WTC11 (cell line): Measurements from ENCODE around the gene SLC35A3. TPM values are rescaled to one million over a fixed set of nuclear protein-coding genes. Genes with fewer than 3 reads are reported as not detected.

Source experiments
- ATAC-seq: fragments of 200-7000 bp; cut with Tn5 transposase; 2 replicates; pipeline ENCODE4 v1.10.0; 2021; ENCODE audit warnings: mild to moderate bottlenecking, moderate library complexity
- CTCF ChIA-PET: fragments of 300-600 bp; sonication (Branson Sonifier 250); formaldehyde crosslinking; loops from one replicate; lab custom pipeline; 2021; ENCODE audit warnings: antibody characterized with exemption; lab: Charles Lee
- POLR2A ChIA-PET: fragments of 350-600 bp; sonication (Branson Sonifier 250); formaldehyde crosslinking; loops from one replicate; lab custom pipeline; 2021; ENCODE audit warnings: antibody characterized with exemption; lab: Charles Lee
- DNase-seq: peaks from one replicate; pipeline ENCODE4 v3.0.0; 2021; ENCODE audit warnings: low spot score
- H3K27ac Mint-ChIP-seq: 2 replicates; pipeline ENCODE4 v1.8.0; 2021; ENCODE audit warnings: mixed read lengths
- H3K27me3 Mint-ChIP-seq: 2 replicates; pipeline ENCODE4 v1.8.0; 2021; ENCODE audit warnings: low read depth, mild to moderate bottlenecking, moderate library complexity, mixed read lengths
- H3K36me3 Mint-ChIP-seq: 2 replicates; pipeline ENCODE4 v1.8.0; 2021; ENCODE audit warnings: mixed read lengths
- H3K4me1 Mint-ChIP-seq: 2 replicates; pipeline ENCODE4 v1.8.0; 2022; ENCODE audit warnings: mixed read lengths
- H3K4me3 Mint-ChIP-seq: 2 replicates; pipeline ENCODE4 v1.8.0; 2021; ENCODE audit warnings: mild to moderate bottlenecking, moderate library complexity, mixed read lengths
- H3K9me3 Mint-ChIP-seq: 2 replicates; pipeline ENCODE4 v1.8.0; 2021; ENCODE audit warnings: mixed read lengths
- AR ChIP-seq: fragments of 250-450 bp; sonication (Bioruptor Pico); IDR thresholded peaks from 2 replicates; pipeline ENCODE4 v1.9.0; 2021; ENCODE audit warnings: mild to moderate bottlenecking
- ATF3 ChIP-seq: sonication (generic); formaldehyde crosslinking; conservative IDR thresholded peaks from 2 replicates; pipeline ENCODE4 v1.8.1; 2022; ENCODE audit warnings: mild to moderate bottlenecking, missing genetic modification reagents
- EMX1 ChIP-seq: fragments of 250-450 bp; sonication (Bioruptor Pico); IDR thresholded peaks from 2 replicates; pipeline ENCODE4 v1.8.0; 2021; ENCODE audit warnings: mild to moderate bottlenecking
- FOXK1 ChIP-seq: sonication (generic); formaldehyde crosslinking; IDR thresholded peaks from 2 replicates; pipeline ENCODE4 v1.8.0; 2022; ENCODE audit warnings: mild to moderate bottlenecking, moderate library complexity, missing genetic modification reagents
- FOXP1 ChIP-seq: sonication (generic); formaldehyde crosslinking; IDR thresholded peaks from 2 replicates; pipeline ENCODE4 v1.8.0; 2022; ENCODE audit warnings: missing genetic modification reagents, mild to moderate bottlenecking, moderate library complexity, borderline replicate concordance
- GRHL2 ChIP-seq: fragments of 250-450 bp; sonication (Bioruptor Pico); IDR thresholded peaks from 2 replicates; pipeline ENCODE4 v1.8.0; 2022; ENCODE audit warnings: mild to moderate bottlenecking, moderate library complexity; ENCODE audit not compliant: insufficient replicate concordance, severe bottlenecking
- GTF2I ChIP-seq: fragments of 250-450 bp; sonication (Bioruptor Pico); conservative IDR thresholded peaks from 2 replicates; pipeline ENCODE4 v1.4.0; 2021; ENCODE audit warnings: mild to moderate bottlenecking
- IRF2 ChIP-seq: sonication (generic); formaldehyde crosslinking; IDR thresholded peaks from 2 replicates; pipeline ENCODE4 v1.8.0; 2022; ENCODE audit warnings: low read depth, missing genetic modification reagents, borderline replicate concordance
- NR3C1 ChIP-seq: sonication (generic); formaldehyde crosslinking; conservative IDR thresholded peaks from 2 replicates; pipeline ENCODE4 v1.8.1; 2023; ENCODE audit warnings: low read depth, mild to moderate bottlenecking, missing genetic modification reagents
- OVOL2 ChIP-seq: fragments of 250-450 bp; sonication (Bioruptor Pico); IDR thresholded peaks from 2 replicates; pipeline ENCODE4 v1.9.0; 2021; ENCODE audit warnings: mild to moderate bottlenecking, borderline replicate concordance
- PRRX2 ChIP-seq: fragments of 250-450 bp; sonication (Bioruptor Pico); IDR thresholded peaks from 2 replicates; pipeline ENCODE4 v1.8.0; 2021; ENCODE audit warnings: mild to moderate bottlenecking
- SP1 ChIP-seq: sonication (generic); formaldehyde crosslinking; conservative IDR thresholded peaks from 2 replicates; pipeline ENCODE4 v1.8.1; 2022; ENCODE audit warnings: missing genetic modification reagents
- TEAD1 ChIP-seq: sonication (generic); formaldehyde crosslinking; IDR thresholded peaks from 2 replicates; pipeline ENCODE4 v1.8.0; 2022; ENCODE audit warnings: mild to moderate bottlenecking, missing genetic modification reagents
- TP53 ChIP-seq: sonication (generic); formaldehyde crosslinking; IDR thresholded peaks from 2 replicates; pipeline ENCODE4 v1.8.1; 2023; ENCODE audit warnings: mild to moderate bottlenecking, missing genetic modification reagents
- ZBTB21 ChIP-seq: sonication (generic); formaldehyde crosslinking; IDR thresholded peaks from 2 replicates; pipeline ENCODE4 v1.8.1; 2023; ENCODE audit warnings: mild to moderate bottlenecking, missing genetic modification reagents, borderline replicate concordance
- ZNF138 ChIP-seq: sonication (generic); formaldehyde crosslinking; conservative IDR thresholded peaks from 2 replicates; pipeline ENCODE4 v1.8.1; 2022; ENCODE audit warnings: mild to moderate bottlenecking, moderate library complexity, missing genetic modification reagents
- ZNF219 ChIP-seq: sonication (generic); formaldehyde crosslinking; IDR thresholded peaks from 2 replicates; pipeline ENCODE4 v1.8.0; 2023; ENCODE audit warnings: missing genetic modification reagents, mild to moderate bottlenecking, borderline replicate concordance
- ZNF263 ChIP-seq: sonication (generic); formaldehyde crosslinking; IDR thresholded peaks from 2 replicates; pipeline ENCODE4 v1.8.1; 2022; ENCODE audit warnings: low read depth, mild to moderate bottlenecking, moderate library complexity, missing genetic modification reagents
- ZNF423 ChIP-seq: fragments of 250-450 bp; sonication (Bioruptor Pico); IDR thresholded peaks from 2 replicates; pipeline ENCODE4 v2.1.2; 2022; ENCODE audit warnings: mild to moderate bottlenecking, moderate library complexity
- ZNF671 ChIP-seq: fragments of 250-450 bp; sonication (Bioruptor Pico); IDR thresholded peaks from 2 replicates; pipeline ENCODE4 v1.8.0; 2021; ENCODE audit warnings: mild to moderate bottlenecking
- ZSCAN18 ChIP-seq: fragments of 250-450 bp; sonication (Bioruptor Pico); IDR thresholded peaks from 2 replicates; pipeline ENCODE4 v2.1.2; 2022; ENCODE audit warnings: mild to moderate bottlenecking, moderate library complexity
- total RNA-seq: library from RNA; stranded (reverse); gene quantifications from 3 replicates; pipeline ENCODE4 v1.2.3, GENCODE V29; 2021
- TF ChIP-seq, protein P1 (sequence below): sonication (generic); formaldehyde crosslinking; IDR thresholded peaks from 2 replicates; pipeline ENCODE4 v1.8.0; 2022; ENCODE audit warnings: mild to moderate bottlenecking, missing genetic modification reagents
- TF ChIP-seq, protein P2 (sequence below): sonication (generic); formaldehyde crosslinking; IDR thresholded peaks from 2 replicates; pipeline ENCODE4 v1.8.0; 2022; ENCODE audit warnings: missing genetic modification reagents

SLC35A3 gene
- total RNA-seq, 1 experiment from 2014 or later, result 14.5 TPM

GRCh38 chr1:100009458-100009857 is 39.7 kb downstream of the SLC35A3 start:
- DNase-seq, result no peak
- POLR2A ChIA-PET, result no interaction called here
- no peak for ATAC-seq
- no peak for TF ChIP-seq FOXP1
- no peak for TF ChIP-seq GTF2I (CRISPR knock-in tag)
- TF ChIP-seq IRF2 (CRISPR knock-in tag), result no peak
- TF ChIP-seq PRRX2 (CRISPR knock-in tag), result no peak
- TF ChIP-seq, protein P1, sequence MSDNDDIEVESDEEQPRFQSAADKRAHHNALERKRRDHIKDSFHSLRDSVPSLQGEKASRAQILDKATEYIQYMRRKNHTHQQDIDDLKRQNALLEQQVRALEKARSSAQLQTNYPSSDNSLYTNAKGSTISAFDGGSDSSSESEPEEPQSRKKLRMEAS (CRISPR knock-in tag), result no peak
- CTCF ChIA-PET, result no interaction called here
- Mint-ChIP-seq H3K27ac (no peak overlapping the region), H3K9me3 (no peaks in the 10 kb centered on the region), H3K36me3 (no peaks in the 10 kb centered on the region), H3K27me3 (no peaks in the 10 kb centered on the region), H3K4me1 (peaks cover 6% of the 10 kb centered on the region), H3K4me3 (no peak overlapping the region)

- ChIA-PET CTCF (interaction anchor here (0.6 kb wide), 1 partner anchor 197 kb away, joined by 3 read pairs; no protein-coding TSS in a partner anchor), POLR2A (no interaction called here)
- no peak for TF ChIP-seq OVOL2 (CRISPR knock-in tag)
- peaks cover 2% of the 10 kb centered on the region for H3K4me1 Mint-ChIP-seq
- H3K9me3 Mint-ChIP-seq, result no peaks in the 10 kb centered on the region
- no peak for ATAC-seq
- no peaks in the 10 kb centered on the region for H3K27me3 Mint-ChIP-seq
- no peak overlapping the region for H3K27ac Mint-ChIP-seq
- DNase-seq, result no peak
- H3K4me3 Mint-ChIP-seq, result no peak overlapping the region
- H3K36me3 Mint-ChIP-seq, result 0 out of 2 replicates have a peak, but pooled peaks cover 5% of the 10 kb centered on the region
Observed at GRCh38 chr1:100010804-100011203, 41.0 kb downstream of the SLC35A3 start.

- Mint-ChIP-seq H3K27me3 (no peaks in the 10 kb centered on the region), H3K4me3 (no peak overlapping the region), H3K4me1 (no peaks in the 10 kb centered on the region), H3K36me3 (0 out of 2 replicates have a peak, but pooled peaks cover 5% of the 10 kb centered on the region), H3K9me3 (no peaks in the 10 kb centered on the region), H3K27ac (no peak overlapping the region)
- ChIA-PET CTCF (no interaction called here), POLR2A (no interaction called here)
- ATAC-seq, result no peak
- TF ChIP-seq ZNF138 (CRISPR knock-in tag) (no peak), ZBTB21 (CRISPR knock-in tag) (no peak), TEAD1 (CRISPR knock-in tag) (no peak), NR3C1 (CRISPR knock-in tag) (no peak), GRHL2 (no peak), FOXK1 (no peak), ZSCAN18 (CRISPR knock-in tag) (no peak), ZNF423 (no peak)
- TF ChIP-seq, protein P2, sequence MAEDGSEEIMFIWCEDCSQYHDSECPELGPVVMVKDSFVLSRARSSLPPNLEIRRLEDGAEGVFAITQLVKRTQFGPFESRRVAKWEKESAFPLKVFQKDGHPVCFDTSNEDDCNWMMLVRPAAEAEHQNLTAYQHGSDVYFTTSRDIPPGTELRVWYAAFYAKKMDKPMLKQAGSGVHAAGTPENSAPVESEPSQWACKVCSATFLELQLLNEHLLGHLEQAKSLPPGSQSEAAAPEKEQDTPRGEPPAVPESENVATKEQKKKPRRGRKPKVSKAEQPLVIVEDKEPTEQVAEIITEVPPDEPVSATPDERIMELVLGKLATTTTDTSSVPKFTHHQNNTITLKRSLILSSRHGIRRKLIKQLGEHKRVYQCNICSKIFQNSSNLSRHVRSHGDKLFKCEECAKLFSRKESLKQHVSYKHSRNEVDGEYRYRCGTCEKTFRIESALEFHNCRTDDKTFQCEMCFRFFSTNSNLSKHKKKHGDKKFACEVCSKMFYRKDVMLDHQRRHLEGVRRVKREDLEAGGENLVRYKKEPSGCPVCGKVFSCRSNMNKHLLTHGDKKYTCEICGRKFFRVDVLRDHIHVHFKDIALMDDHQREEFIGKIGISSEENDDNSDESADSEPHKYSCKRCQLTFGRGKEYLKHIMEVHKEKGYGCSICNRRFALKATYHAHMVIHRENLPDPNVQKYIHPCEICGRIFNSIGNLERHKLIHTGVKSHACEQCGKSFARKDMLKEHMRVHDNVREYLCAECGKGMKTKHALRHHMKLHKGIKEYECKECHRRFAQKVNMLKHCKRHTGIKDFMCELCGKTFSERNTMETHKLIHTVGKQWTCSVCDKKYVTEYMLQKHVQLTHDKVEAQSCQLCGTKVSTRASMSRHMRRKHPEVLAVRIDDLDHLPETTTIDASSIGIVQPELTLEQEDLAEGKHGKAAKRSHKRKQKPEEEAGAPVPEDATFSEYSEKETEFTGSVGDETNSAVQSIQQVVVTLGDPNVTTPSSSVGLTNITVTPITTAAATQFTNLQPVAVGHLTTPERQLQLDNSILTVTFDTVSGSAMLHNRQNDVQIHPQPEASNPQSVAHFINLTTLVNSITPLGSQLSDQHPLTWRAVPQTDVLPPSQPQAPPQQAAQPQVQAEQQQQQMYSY (CRISPR knock-in tag), result no peak
- no peak for DNase-seq
Observed at GRCh38 chr1:100019220-100019619, 49.4 kb downstream of the SLC35A3 start.

- H3K4me3 Mint-ChIP-seq, result no peak overlapping the region
- H3K9me3 Mint-ChIP-seq, result no peaks in the 10 kb centered on the region
- CTCF ChIA-PET, result interaction anchor here (0.6 kb wide), 1 partner anchor 10 kb away, joined by 3 read pairs; no protein-coding TSS in a partner anchor
- DNase-seq (no peak), ATAC-seq (no peak)
- no peaks in the 10 kb centered on the region for H3K27me3 Mint-ChIP-seq
- H3K27ac Mint-ChIP-seq, result no peak overlapping the region
- POLR2A ChIA-PET, result no interaction called here
- no peaks in the 10 kb centered on the region for H3K36me3 Mint-ChIP-seq
- no peaks in the 10 kb centered on the region for H3K4me1 Mint-ChIP-seq
- TF ChIP-seq TP53 (no peak), ZNF263 (CRISPR knock-in tag) (no peak), AR (no peak), ATF3 (no peak), EMX1 (CRISPR knock-in tag) (no peak), ZNF671 (no peak), SP1 (no peak), GTF2I (CRISPR knock-in tag) (no peak), ZNF219 (CRISPR knock-in tag) (no peak)
- TF ChIP-seq, protein P1 (CRISPR knock-in tag), result no peak
Observed at GRCh38 chr1:100023482-100023881, 53.7 kb downstream of the SLC35A3 start.
